ENCODE measurements around the gene ZNF91. TPM values are rescaled to one million over a fixed set of nuclear protein-coding genes. Genes with fewer than 3 reads are reported as not detected.
A peak's percentile ranks its signal among the peaks of the same experiment; 100 is the strongest.
"Not testable (repeated sequence)": the region's sequence is repeated elsewhere in the genome, so short reads cannot be mapped to it uniquely, and the experiment has no call there.

The ZNF91 gene
- total RNA-seq, 2 experiments from 2014 or later, result 56.8 to 56.9 TPM

GRCh38 chr19:23407616-23408133 lies 12.4 kb upstream of the ZNF91 start:
- H3K4me1 Mint-ChIP-seq, result no peaks in the 10 kb centered on the region
- POLR2A ChIA-PET, result no interaction called here
- no peak overlapping the region for H3K4me3 Mint-ChIP-seq
- H3K27me3 Mint-ChIP-seq, result no peaks in the 10 kb centered on the region
- H3K9me3 Mint-ChIP-seq, result peaks cover 22% of the 10 kb centered on the region
- no peak overlapping the region for H3K27ac Mint-ChIP-seq
- no peak for ATAC-seq (ENCODE audit: low read depth)
- H3K36me3 Mint-ChIP-seq, result no peaks in the 10 kb centered on the region
- no peak for DNase-seq

- no peak overlapping the region for H3K27ac Mint-ChIP-seq
- ATAC-seq (ENCODE audit: low read depth) (no peak), DNase-seq (no peak)
- no peaks in the 10 kb centered on the region for H3K36me3 Mint-ChIP-seq
- H3K4me3 Mint-ChIP-seq, result no peak overlapping the region
- H3K4me1 Mint-ChIP-seq, result no peaks in the 10 kb centered on the region
- POLR2A ChIA-PET, result no interaction called here
- no peaks in the 10 kb centered on the region for H3K27me3 Mint-ChIP-seq
- peaks cover 27% of the 10 kb centered on the region for H3K9me3 Mint-ChIP-seq
Measured at GRCh38 chr19:23406721-23407120, 11.4 kb upstream of the ZNF91 start.

- DNase-seq, result no peak
- Mint-ChIP-seq H3K4me1 (no peaks in the 10 kb centered on the region), H3K27me3 (no peaks in the 10 kb centered on the region), H3K27ac (no peak overlapping the region), H3K9me3 (peaks cover 27% of the 10 kb centered on the region), H3K36me3 (no peaks in the 10 kb centered on the region), H3K4me3 (no peak overlapping the region)
- POLR2A ChIA-PET, result no interaction called here
- no peak for ATAC-seq (ENCODE audit: low read depth)
Measured at GRCh38 chr19:23406091-23406490, 10.8 kb upstream of the ZNF91 start.

- no peaks in the 10 kb centered on the region for H3K4me1 Mint-ChIP-seq
- ATAC-seq (ENCODE audit: low read depth), result no peak
Measured at GRCh38 chr19:23404676-23405075, 9.4 kb upstream of the ZNF91 start.

GRCh38 chr19:23403581-23404324 lies 8.5 kb upstream of the ZNF91 start:
- POLR2A ChIA-PET, result no interaction called here
- no peaks in the 10 kb centered on the region for H3K27me3 Mint-ChIP-seq
- H3K4me3 Mint-ChIP-seq, result no peak overlapping the region
- H3K4me1 Mint-ChIP-seq, result no peaks in the 10 kb centered on the region
- no peak for DNase-seq
- peaks cover 4% of the 10 kb centered on the region for H3K36me3 Mint-ChIP-seq
- no peak overlapping the region for H3K27ac Mint-ChIP-seq
- peaks cover 30% of the 10 kb centered on the region for H3K9me3 Mint-ChIP-seq
- ATAC-seq (ENCODE audit: low read depth), result no peak

More at GRCh38 chr19:23404676-23405075, 9.4 kb upstream of the ZNF91 start:
- Mint-ChIP-seq H3K9me3 (peaks cover 27% of the 10 kb centered on the region), H3K4me3 (no peak overlapping the region), H3K27me3 (no peaks in the 10 kb centered on the region), H3K27ac (no peak overlapping the region), H3K36me3 (no peaks in the 10 kb centered on the region)
- no peak for DNase-seq
- POLR2A ChIA-PET, result no interaction called here

GRCh38 chr19:23403052-23403451 lies 7.8 kb upstream of the ZNF91 start:
- no peak overlapping the region for H3K27ac Mint-ChIP-seq
- H3K36me3 Mint-ChIP-seq, result peaks cover 4% of the 10 kb centered on the region
- H3K4me3 Mint-ChIP-seq, result no peak overlapping the region
- POLR2A ChIA-PET, result no interaction called here
- no peak for DNase-seq
- H3K9me3 Mint-ChIP-seq, result peaks cover 31% of the 10 kb centered on the region
- H3K4me1 Mint-ChIP-seq, result no peaks in the 10 kb centered on the region
- no peak for ATAC-seq (ENCODE audit: low read depth)
- no peaks in the 10 kb centered on the region for H3K27me3 Mint-ChIP-seq

- Mint-ChIP-seq H3K27me3 (no peaks in the 10 kb centered on the region), H3K27ac (no peak overlapping the region), H3K9me3 (peaks cover 27% of the 10 kb centered on the region), H3K36me3 (peaks cover 5% of the 10 kb centered on the region), H3K4me3 (no peak overlapping the region), H3K4me1 (no peaks in the 10 kb centered on the region)
- POLR2A ChIA-PET, result no interaction called here
- DNase-seq, result no peak
- no peak for ATAC-seq (ENCODE audit: low read depth)
Measured at GRCh38 chr19:23402388-23402787, 7.1 kb upstream of the ZNF91 start.

GRCh38 chr19:23401086-23401610 lies 5.9 kb upstream of the ZNF91 start:
- DNase-seq (no peak), ATAC-seq (ENCODE audit: low read depth) (no peak)
- POLR2A ChIA-PET, result no interaction called here
- peaks cover 23% of the 10 kb centered on the region for H3K9me3 Mint-ChIP-seq
- H3K4me1 Mint-ChIP-seq, result no peaks in the 10 kb centered on the region
- no peak overlapping the region for H3K4me3 Mint-ChIP-seq
- peaks cover 7% of the 10 kb centered on the region for H3K36me3 Mint-ChIP-seq
- H3K27me3 Mint-ChIP-seq, result no peaks in the 10 kb centered on the region
- no peak overlapping the region for H3K27ac Mint-ChIP-seq

GRCh38 chr19:23399443-23399842 lies 4.2 kb upstream of the ZNF91 start:
- ATAC-seq (ENCODE audit: low read depth), result no peak
- H3K4me1 Mint-ChIP-seq, result no peaks in the 10 kb centered on the region
- no peak for DNase-seq
- H3K4me3 Mint-ChIP-seq, result no peak overlapping the region
- POLR2A ChIA-PET, result no interaction called here
- H3K27ac Mint-ChIP-seq, result no peak overlapping the region
- H3K9me3 Mint-ChIP-seq, result peaks cover 19% of the 10 kb centered on the region
- H3K36me3 Mint-ChIP-seq, result peaks cover 7% of the 10 kb centered on the region
- H3K27me3 Mint-ChIP-seq, result no peaks in the 10 kb centered on the region

GRCh38 chr19:23395722-23396117 lies 449 bp upstream of the ZNF91 start:
- not testable (repeated sequence) for ATAC-seq (ENCODE audit: low read depth); DNase-seq; H3K27me3 Mint-ChIP-seq; H3K4me3 Mint-ChIP-seq; H3K4me1 Mint-ChIP-seq
- Mint-ChIP-seq H3K36me3 (peaks cover 36% of the 10 kb centered on the region), H3K9me3 (peaks cover 19% of the 10 kb centered on the region), H3K27ac (peak overlapping the region; percentile 56)
- POLR2A ChIA-PET, result interaction anchor here (1.1 to 3.1 kb wide), 14 partner anchors 20 to 1628 kb away, joined by 3 to 30 read pairs (median 6); partner anchors contain the start of genes ZNF100, ZNF254, ZNF43 and ZNF675

- DNase-seq (peak; percentile 62), ATAC-seq (ENCODE audit: low read depth) (no peak)
- POLR2A ChIA-PET, result interaction anchor here (0.8 to 3.1 kb wide), 13 partner anchors 15 to 1627 kb away, joined by 3 to 30 read pairs (median 7); partner anchors contain the start of genes ZNF100, ZNF254, ZNF675 and ZNF681
- Mint-ChIP-seq H3K27me3 (no peaks in the 10 kb centered on the region), H3K27ac (peak overlapping the region; percentile 96), H3K4me1 (peaks cover 8% of the 10 kb centered on the region), H3K9me3 (peaks cover 19% of the 10 kb centered on the region), H3K36me3 (peaks cover 47% of the 10 kb centered on the region), H3K4me3 (peak overlapping the region; percentile 97)
Measured at GRCh38 chr19:23394511-23394910, 760 bp downstream of the ZNF91 start.

GRCh38 chr19:23393121-23393520 lies 2.1 kb downstream of the ZNF91 start:
- peaks cover 58% of the 10 kb centered on the region for H3K36me3 Mint-ChIP-seq
- no peaks in the 10 kb centered on the region for H3K27me3 Mint-ChIP-seq
- ATAC-seq (ENCODE audit: low read depth), result no peak
- peak overlapping the region; percentile 96 for H3K27ac Mint-ChIP-seq
- peaks cover 8% of the 10 kb centered on the region for H3K4me1 Mint-ChIP-seq
- DNase-seq, result no peak
- H3K9me3 Mint-ChIP-seq, result peaks cover 18% of the 10 kb centered on the region
- POLR2A ChIA-PET, result interaction anchor here (3.1 kb wide), 1 partner anchor 119 kb away, joined by 30 read pairs; no protein-coding TSS in a partner anchor
- H3K4me3 Mint-ChIP-seq, result peak overlapping the region; percentile 97

GRCh38 chr19:23391236-23391635 lies 4.0 kb downstream of the ZNF91 start:
- peaks cover 17% of the 10 kb centered on the region for H3K9me3 Mint-ChIP-seq
- DNase-seq, result no peak
- H3K4me3 Mint-ChIP-seq, result no peak overlapping the region
- no peaks in the 10 kb centered on the region for H3K27me3 Mint-ChIP-seq
- H3K4me1 Mint-ChIP-seq, result peaks cover 11% of the 10 kb centered on the region
- no peak for ATAC-seq (ENCODE audit: low read depth)
- POLR2A ChIA-PET, result no interaction called here
- H3K27ac Mint-ChIP-seq, result no peak overlapping the region
- H3K36me3 Mint-ChIP-seq, result peaks cover 71% of the 10 kb centered on the region

- no peak for ATAC-seq (ENCODE audit: low read depth)
- Mint-ChIP-seq H3K36me3 (peaks cover 87% of the 10 kb centered on the region), H3K4me3 (no peak overlapping the region), H3K4me1 (peaks cover 6% of the 10 kb centered on the region), H3K9me3 (peaks cover 21% of the 10 kb centered on the region), H3K27me3 (no peaks in the 10 kb centered on the region), H3K27ac (no peak overlapping the region)
- POLR2A ChIA-PET, result no interaction called here
- no peak for DNase-seq
Measured at GRCh38 chr19:23385404-23385803, 9.9 kb downstream of the ZNF91 start.
